ENCODE measurements around the gene LRMDA.

Gene LRMDA

GRCh38 chr10:76177936-76178335 is 746.5 kb downstream of the LRMDA start:
- no peaks in the 10 kb centered on the region for H3K4me1 Mint-ChIP-seq (ENCODE audit: low read depth)
- no peak overlapping the region for H3K4me3 Mint-ChIP-seq
- H3K27me3 Mint-ChIP-seq (ENCODE audit: low read depth): no peaks in the 10 kb centered on the region
- no peak overlapping the region for H3K27ac Mint-ChIP-seq
- H3K9me3 Mint-ChIP-seq: peaks cover 11% of the 10 kb centered on the region
- H3K36me3 Mint-ChIP-seq (ENCODE audit: low read depth): no peaks in the 10 kb centered on the region

GRCh38 chr10:76178532-76179292 is 747.3 kb downstream of the LRMDA start:
- Mint-ChIP-seq H3K27ac (no peak overlapping the region), H3K4me1 (ENCODE audit: low read depth) (no peaks in the 10 kb centered on the region), H3K4me3 (no peak overlapping the region), H3K27me3 (ENCODE audit: low read depth) (no peaks in the 10 kb centered on the region), H3K36me3 (ENCODE audit: low read depth) (no peaks in the 10 kb centered on the region), H3K9me3 (peaks cover 11% of the 10 kb centered on the region)

- Mint-ChIP-seq H3K27ac (no peak overlapping the region), H3K27me3 (ENCODE audit: low read depth) (no peaks in the 10 kb centered on the region), H3K4me3 (no peak overlapping the region), H3K9me3 (peaks cover 11% of the 10 kb centered on the region), H3K4me1 (ENCODE audit: low read depth) (no peaks in the 10 kb centered on the region), H3K36me3 (ENCODE audit: low read depth) (no peaks in the 10 kb centered on the region)
Observed at GRCh38 chr10:76179806-76180205, 748.4 kb downstream of the LRMDA start.

DNA sequence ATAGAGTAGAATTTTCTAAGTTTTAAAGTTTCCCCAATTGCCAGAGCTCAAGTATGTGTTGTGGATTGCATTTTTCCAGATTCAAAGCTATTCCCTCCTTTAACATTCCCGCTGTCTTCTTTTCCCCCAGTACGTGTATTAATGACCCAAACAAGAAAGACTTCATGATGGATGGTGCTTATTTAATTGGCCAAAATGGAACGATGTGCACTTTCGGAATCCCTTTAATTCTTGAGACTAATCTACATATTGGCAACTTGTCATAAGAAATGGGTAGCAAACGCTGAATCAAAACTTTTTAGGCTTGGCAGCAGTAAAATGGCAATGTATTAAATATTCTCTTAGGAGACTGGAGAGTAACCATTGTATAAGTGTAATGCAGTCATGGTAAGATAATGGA is 753.2 kb downstream of the LRMDA start:
- H3K4me3 Mint-ChIP-seq: no peak overlapping the region
- H3K36me3 Mint-ChIP-seq (ENCODE audit: low read depth): no peaks in the 10 kb centered on the region
- no peaks in the 10 kb centered on the region for H3K4me1 Mint-ChIP-seq (ENCODE audit: low read depth)
- H3K27me3 Mint-ChIP-seq (ENCODE audit: low read depth): no peaks in the 10 kb centered on the region
- no peak overlapping the region for H3K27ac Mint-ChIP-seq
- H3K9me3 Mint-ChIP-seq: peaks cover 3% of the 10 kb centered on the region

- no peak overlapping the region for H3K27ac Mint-ChIP-seq
- no peak overlapping the region for H3K4me3 Mint-ChIP-seq
- no peaks in the 10 kb centered on the region for H3K4me1 Mint-ChIP-seq (ENCODE audit: low read depth)
- no peaks in the 10 kb centered on the region for H3K27me3 Mint-ChIP-seq (ENCODE audit: low read depth)
- H3K36me3 Mint-ChIP-seq (ENCODE audit: low read depth): no peaks in the 10 kb centered on the region
- H3K9me3 Mint-ChIP-seq: no peaks in the 10 kb centered on the region
Observed at GRCh38 chr10:76185471-76186301, 754.3 kb downstream of the LRMDA start.

- Mint-ChIP-seq H3K4me3 (no peak overlapping the region), H3K36me3 (ENCODE audit: low read depth) (no peaks in the 10 kb centered on the region), H3K27me3 (ENCODE audit: low read depth) (no peaks in the 10 kb centered on the region), H3K27ac (peak overlapping the region; percentile 5), H3K9me3 (no peaks in the 10 kb centered on the region), H3K4me1 (ENCODE audit: low read depth) (no peaks in the 10 kb centered on the region)
Observed at GRCh38 chr10:76188216-76188615, 756.8 kb downstream of the LRMDA start.

DNA sequence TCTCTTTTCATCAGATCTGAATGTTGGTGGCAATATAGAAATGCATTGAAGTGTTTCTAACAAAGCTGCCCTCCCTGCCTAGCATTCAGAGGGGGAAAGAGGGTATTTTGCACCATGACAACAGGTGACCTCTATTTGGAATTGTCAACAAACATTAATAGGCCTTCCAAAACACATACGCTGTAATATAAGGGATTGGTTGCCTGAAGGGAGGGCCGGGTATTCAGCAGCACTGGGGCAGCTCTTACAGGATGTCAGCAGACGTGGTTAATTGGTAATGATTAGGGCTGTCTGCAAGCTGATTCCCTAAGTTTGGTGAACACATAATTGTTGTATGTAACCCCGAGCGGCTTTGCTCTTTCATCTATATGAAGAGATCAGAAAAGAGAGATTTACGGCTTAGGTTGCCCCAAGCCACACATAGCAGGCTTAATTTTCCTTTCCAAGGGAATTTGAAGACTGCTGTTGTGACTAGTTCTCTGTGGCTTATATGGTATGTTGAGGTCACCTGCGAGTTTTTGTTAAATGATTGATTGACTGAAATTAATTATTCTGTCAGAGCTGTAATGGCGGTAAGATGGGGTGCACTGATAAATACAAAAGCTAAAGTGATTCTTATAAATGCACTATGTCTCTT is 759.3 kb downstream of the LRMDA start:
- Mint-ChIP-seq H3K27me3 (ENCODE audit: low read depth) (no peaks in the 10 kb centered on the region), H3K27ac (no peak overlapping the region), H3K4me1 (ENCODE audit: low read depth) (no peaks in the 10 kb centered on the region), H3K4me3 (no peak overlapping the region), H3K36me3 (ENCODE audit: low read depth) (no peaks in the 10 kb centered on the region), H3K9me3 (no peaks in the 10 kb centered on the region)

DNA sequence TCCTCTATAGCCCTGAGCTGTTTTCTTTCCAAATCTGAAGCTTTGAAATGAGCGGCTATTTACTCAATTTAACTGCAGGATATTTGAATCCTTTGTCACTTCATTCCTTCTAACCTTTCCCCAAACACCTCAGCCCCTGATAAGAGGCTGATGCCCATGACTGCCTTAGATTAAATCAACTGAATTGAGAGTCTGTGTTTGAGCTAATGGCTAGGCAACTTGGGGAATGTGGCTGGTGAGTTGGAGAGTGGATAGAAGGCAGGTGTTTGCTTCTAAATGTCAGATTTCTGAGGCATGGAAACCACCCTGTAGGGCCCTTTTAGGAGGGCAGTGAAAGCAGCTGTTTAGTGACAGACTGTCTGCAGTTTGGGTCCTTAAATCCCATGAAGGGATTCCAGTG is 759.9 kb downstream of the LRMDA start:
- H3K27ac Mint-ChIP-seq: no peak overlapping the region

GRCh38 chr10:76192151-76192550 is 760.7 kb downstream of the LRMDA start:
- no peak overlapping the region for H3K4me3 Mint-ChIP-seq

More for the DNA sequence above, 759.9 kb downstream of the LRMDA start:
- H3K4me3 Mint-ChIP-seq: no peak overlapping the region
- H3K9me3 Mint-ChIP-seq: no peaks in the 10 kb centered on the region
- no peaks in the 10 kb centered on the region for H3K4me1 Mint-ChIP-seq (ENCODE audit: low read depth)
- no peaks in the 10 kb centered on the region for H3K36me3 Mint-ChIP-seq (ENCODE audit: low read depth)
- no peaks in the 10 kb centered on the region for H3K27me3 Mint-ChIP-seq (ENCODE audit: low read depth)

GRCh38 chr10:76192694-76193320 is 761.4 kb downstream of the LRMDA start:
- Mint-ChIP-seq H3K27ac (no peak overlapping the region), H3K4me3 (no peak overlapping the region), H3K27me3 (ENCODE audit: low read depth) (no peaks in the 10 kb centered on the region), H3K4me1 (ENCODE audit: low read depth) (no peaks in the 10 kb centered on the region), H3K9me3 (no peaks in the 10 kb centered on the region), H3K36me3 (ENCODE audit: low read depth) (no peaks in the 10 kb centered on the region)

More at GRCh38 chr10:76192151-76192550, 760.7 kb downstream of the LRMDA start:
- no peaks in the 10 kb centered on the region for H3K9me3 Mint-ChIP-seq
- no peaks in the 10 kb centered on the region for H3K36me3 Mint-ChIP-seq (ENCODE audit: low read depth)
- H3K4me1 Mint-ChIP-seq (ENCODE audit: low read depth): no peaks in the 10 kb centered on the region
- H3K27me3 Mint-ChIP-seq (ENCODE audit: low read depth): no peaks in the 10 kb centered on the region
- H3K27ac Mint-ChIP-seq: no peak overlapping the region

- no peak overlapping the region for H3K4me3 Mint-ChIP-seq
- no peaks in the 10 kb centered on the region for H3K9me3 Mint-ChIP-seq
- H3K36me3 Mint-ChIP-seq (ENCODE audit: low read depth): no peaks in the 10 kb centered on the region
- H3K27me3 Mint-ChIP-seq (ENCODE audit: low read depth): no peaks in the 10 kb centered on the region
- no peak overlapping the region for H3K27ac Mint-ChIP-seq
- H3K4me1 Mint-ChIP-seq (ENCODE audit: low read depth): no peaks in the 10 kb centered on the region
Observed at GRCh38 chr10:76195654-76196390, 764.4 kb downstream of the LRMDA start.

- H3K4me3 Mint-ChIP-seq: no peak overlapping the region
Observed at GRCh38 chr10:76197293-76197692, 765.9 kb downstream of the LRMDA start.

DNA sequence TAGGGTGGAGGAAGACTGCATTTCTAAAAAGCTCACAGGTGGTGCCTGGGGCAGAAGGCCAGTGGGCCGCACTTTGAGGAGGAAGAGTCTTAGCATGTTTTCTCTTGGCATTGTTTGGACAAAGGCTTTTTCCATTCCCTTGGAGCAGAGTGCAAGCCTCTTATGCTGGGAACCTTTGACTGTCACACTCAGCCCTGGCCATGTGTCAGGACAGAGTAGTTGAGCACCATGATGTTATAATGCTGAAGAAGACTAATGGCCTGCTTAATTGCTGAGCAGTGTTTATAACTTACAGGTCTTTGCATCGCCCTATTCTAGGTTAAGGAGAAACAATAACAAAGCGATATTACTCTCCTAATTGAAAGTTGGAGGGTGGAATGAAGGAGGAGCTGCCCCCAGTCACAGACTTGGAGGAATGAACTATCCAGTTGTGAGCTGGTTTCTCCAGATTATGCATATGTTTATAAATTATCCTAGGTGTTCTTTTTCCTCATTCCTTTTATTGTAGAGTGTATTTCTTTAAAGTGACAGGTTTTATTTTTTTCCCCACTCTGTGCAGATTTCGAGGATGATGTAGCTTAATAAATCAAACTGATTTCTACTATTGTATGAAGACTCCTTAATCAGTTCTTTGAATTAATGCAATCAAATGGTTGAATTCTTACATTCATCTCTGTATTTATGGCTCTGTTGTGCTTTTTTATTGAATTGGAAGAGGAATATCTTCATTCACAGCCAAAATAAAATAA is 767.0 kb downstream of the LRMDA start:
- no peaks in the 10 kb centered on the region for H3K4me1 Mint-ChIP-seq (ENCODE audit: low read depth)
- no peaks in the 10 kb centered on the region for H3K27me3 Mint-ChIP-seq (ENCODE audit: low read depth)
- no peaks in the 10 kb centered on the region for H3K9me3 Mint-ChIP-seq
- H3K36me3 Mint-ChIP-seq (ENCODE audit: low read depth): no peaks in the 10 kb centered on the region
- H3K4me3 Mint-ChIP-seq: no peak overlapping the region
- no peak overlapping the region for H3K27ac Mint-ChIP-seq

More at GRCh38 chr10:76197293-76197692, 765.9 kb downstream of the LRMDA start:
- H3K36me3 Mint-ChIP-seq (ENCODE audit: low read depth): no peaks in the 10 kb centered on the region
- H3K27me3 Mint-ChIP-seq (ENCODE audit: low read depth): no peaks in the 10 kb centered on the region
- no peaks in the 10 kb centered on the region for H3K9me3 Mint-ChIP-seq
- H3K4me1 Mint-ChIP-seq (ENCODE audit: low read depth): no peaks in the 10 kb centered on the region
- H3K27ac Mint-ChIP-seq: no peak overlapping the region

All from T-helper 1 cell treated with Interleukin-12 subunit alpha and Interleukin-12 subunit beta and Interleukin-4 antibody, amounts not matched to agents 30 μg/mL and 1 μg/mL, for 36 hours (primary cell).